ENCODE data around the gene SEMA4F.

SEMA4F gene

GRCh38 chr2:74632209-74632938 lies 21.7 kb upstream of the SEMA4F start:
- Histone ChIP-seq H3K27ac (ENCODE audit: low read length) (no peak overlapping the region), H3K9ac (ENCODE audit: low read length in 2 of 2) (no peak overlapping the region), H3K4me3 (ENCODE audit: low read length in 2 of 2) (no peak overlapping the region)

GRCh38 chr2:74632939-74633312 lies 21.1 kb upstream of the SEMA4F start:
- Histone ChIP-seq H3K9ac (ENCODE audit: low read length in 2 of 2) (no peak overlapping the region), H3K9me3 (ENCODE audit: control insufficient read depth in 2 of 2, low read length in 2 of 2) (no peaks in the 10 kb centered on the region), H3K4me1 (ENCODE audit: control insufficient read depth, insufficient read depth, low read length) (no peaks in the 10 kb centered on the region), H3K36me3 (ENCODE audit: control insufficient read depth in 2 of 2, insufficient read depth in 2 of 2, low read length in 2 of 2) (no peaks in the 10 kb centered on the region), H3K4me3 (ENCODE audit: low read length in 2 of 2) (no peak overlapping the region), H3K27ac (ENCODE audit: low read length) (no peak overlapping the region), H3K27me3 (ENCODE audit: control insufficient read depth in 1 of 2, insufficient read depth in 2 of 2, low read length in 2 of 2) (no peaks in the 10 kb centered on the region)

More at GRCh38 chr2:74632209-74632938, 21.7 kb upstream of the SEMA4F start:
- Histone ChIP-seq H3K27me3 (ENCODE audit: control insufficient read depth in 1 of 2, insufficient read depth in 2 of 2, low read length in 2 of 2) (no peaks in the 10 kb centered on the region), H3K36me3 (ENCODE audit: control insufficient read depth in 2 of 2, insufficient read depth in 2 of 2, low read length in 2 of 2) (no peaks in the 10 kb centered on the region), H3K9me3 (ENCODE audit: control insufficient read depth in 2 of 2, low read length in 2 of 2) (no peaks in the 10 kb centered on the region), H3K4me1 (ENCODE audit: control insufficient read depth, insufficient read depth, low read length) (no peaks in the 10 kb centered on the region)

GRCh38 chr2:74639550-74639949 lies 14.5 kb upstream of the SEMA4F start:
- H3K36me3 ChIP-seq (ENCODE audit: control insufficient read depth in 2 of 2, insufficient read depth in 2 of 2, low read length in 2 of 2) = no peaks in the 10 kb centered on the region
- H3K4me3 ChIP-seq (ENCODE audit: low read length in 2 of 2) = no peak overlapping the region
- no peak overlapping the region for H3K27ac ChIP-seq (ENCODE audit: low read length)
- H3K9ac ChIP-seq (ENCODE audit: low read length in 2 of 2) = no peak overlapping the region
- H3K27me3 ChIP-seq (ENCODE audit: control insufficient read depth in 1 of 2, insufficient read depth in 2 of 2, low read length in 2 of 2) = no peaks in the 10 kb centered on the region
- no peaks in the 10 kb centered on the region for H3K4me1 ChIP-seq (ENCODE audit: control insufficient read depth, insufficient read depth, low read length)
- H3K9me3 ChIP-seq (ENCODE audit: control insufficient read depth in 2 of 2, low read length in 2 of 2) = no peaks in the 10 kb centered on the region

- no peak overlapping the region for H3K9ac ChIP-seq (ENCODE audit: low read length in 2 of 2)
- no peak overlapping the region for H3K4me3 ChIP-seq (ENCODE audit: low read length in 2 of 2)
- H3K9me3 ChIP-seq (ENCODE audit: control insufficient read depth in 2 of 2, low read length in 2 of 2) = no peaks in the 10 kb centered on the region
- H3K27ac ChIP-seq (ENCODE audit: low read length) = no peak overlapping the region
- no peaks in the 10 kb centered on the region for H3K4me1 ChIP-seq (ENCODE audit: control insufficient read depth, insufficient read depth, low read length)
- no peaks in the 10 kb centered on the region for H3K36me3 ChIP-seq (ENCODE audit: control insufficient read depth in 2 of 2, insufficient read depth in 2 of 2, low read length in 2 of 2)
- peaks cover 11 to 16% of the 10 kb centered on the region in 2 donors for H3K27me3 ChIP-seq (ENCODE audit: control insufficient read depth in 1 of 2, insufficient read depth in 2 of 2, low read length in 2 of 2)
These were observed 8.7 kb upstream of the SEMA4F start for GRCh38 chr2:74645344-74645743.

- Histone ChIP-seq H3K27ac (ENCODE audit: low read length) (no peak overlapping the region), H3K9me3 (ENCODE audit: control insufficient read depth in 2 of 2, low read length in 2 of 2) (no peaks in the 10 kb centered on the region), H3K36me3 (ENCODE audit: control insufficient read depth in 2 of 2, insufficient read depth in 2 of 2, low read length in 2 of 2) (no peaks in the 10 kb centered on the region), H3K4me3 (ENCODE audit: low read length in 2 of 2) (no peak overlapping the region), H3K9ac (ENCODE audit: low read length in 2 of 2) (no peak overlapping the region), H3K4me1 (ENCODE audit: control insufficient read depth, insufficient read depth, low read length) (no peaks in the 10 kb centered on the region), H3K27me3 (ENCODE audit: control insufficient read depth in 1 of 2, insufficient read depth in 2 of 2, low read length in 2 of 2) (peaks cover 11 to 16% of the 10 kb centered on the region in 2 donors)
These were observed 7.8 kb upstream of the SEMA4F start for GRCh38 chr2:74646201-74646600.

- Histone ChIP-seq H3K9me3 (ENCODE audit: control insufficient read depth in 2 of 2, low read length in 2 of 2) (no peaks in the 10 kb centered on the region), H3K36me3 (ENCODE audit: control insufficient read depth in 2 of 2, insufficient read depth in 2 of 2, low read length in 2 of 2) (no peaks in the 10 kb centered on the region), H3K9ac (ENCODE audit: low read length in 2 of 2) (no peak overlapping the region), H3K27ac (ENCODE audit: low read length) (no peak overlapping the region), H3K27me3 (ENCODE audit: control insufficient read depth in 1 of 2, insufficient read depth in 2 of 2, low read length in 2 of 2) (peaks cover 11 to 16% of the 10 kb centered on the region in 2 donors), H3K4me3 (ENCODE audit: low read length in 2 of 2) (no peak overlapping the region), H3K4me1 (ENCODE audit: control insufficient read depth, insufficient read depth, low read length) (no peaks in the 10 kb centered on the region)
These were observed 7.1 kb upstream of the SEMA4F start for GRCh38 chr2:74646834-74647482.

GRCh38 chr2:74648009-74648443 lies 6.0 kb upstream of the SEMA4F start, which contains the start of gene M1AP:
M1AP (minus strand) TSS chr2:74648330; CDS start chr2:74640275, 8,055 bp downstream.
- H3K27me3 ChIP-seq (ENCODE audit: control insufficient read depth in 1 of 2, insufficient read depth in 2 of 2, low read length in 2 of 2) = peaks cover 11 to 16% of the 10 kb centered on the region in 2 donors
- no peak within 1 kb of the TSS for H3K4me3 ChIP-seq (ENCODE audit: low read length in 2 of 2)
- no peak within 1 kb of the TSS for H3K27ac ChIP-seq (ENCODE audit: low read length)
- H3K36me3 ChIP-seq (ENCODE audit: control insufficient read depth in 2 of 2, insufficient read depth in 2 of 2, low read length in 2 of 2) = no peaks in the 10 kb centered on the region
- H3K9me3 ChIP-seq (ENCODE audit: control insufficient read depth in 2 of 2, low read length in 2 of 2) = no peaks in the 10 kb centered on the region
- H3K9ac ChIP-seq (ENCODE audit: low read length in 2 of 2) = no peak within 1 kb of the TSS
- H3K4me1 ChIP-seq (ENCODE audit: control insufficient read depth, insufficient read depth, low read length) = no peaks in the 10 kb centered on the region

- peaks cover 0 to 11% of the 10 kb centered on the region in 2 donors for H3K36me3 ChIP-seq (ENCODE audit: control insufficient read depth in 2 of 2, insufficient read depth in 2 of 2, low read length in 2 of 2)
- peak overlapping the region; percentile 71 to 81 for H3K4me3 ChIP-seq (ENCODE audit: low read length in 2 of 2)
- H3K27me3 ChIP-seq (ENCODE audit: control insufficient read depth in 1 of 2, insufficient read depth in 2 of 2, low read length in 2 of 2) = peaks cover 2 to 3% of the 10 kb centered on the region in 2 donors
- no peak overlapping the region for H3K27ac ChIP-seq (ENCODE audit: low read length)
- peak overlapping the region; percentile 42 to 50 for H3K9ac ChIP-seq (ENCODE audit: low read length in 2 of 2)
- H3K4me1 ChIP-seq (ENCODE audit: control insufficient read depth, insufficient read depth, low read length) = peaks cover 11% of the 10 kb centered on the region
- H3K9me3 ChIP-seq (ENCODE audit: control insufficient read depth in 2 of 2, low read length in 2 of 2) = no peaks in the 10 kb centered on the region
These were observed 460 bp upstream of the SEMA4F start for GRCh38 chr2:74653589-74653984.

- peaks cover 14 to 18% of the 10 kb centered on the region in 2 donors for H3K36me3 ChIP-seq (ENCODE audit: control insufficient read depth in 2 of 2, insufficient read depth in 2 of 2, low read length in 2 of 2)
- no peaks in the 10 kb centered on the region for H3K27me3 ChIP-seq (ENCODE audit: control insufficient read depth in 1 of 2, insufficient read depth in 2 of 2, low read length in 2 of 2)
- no peak overlapping the region for H3K27ac ChIP-seq (ENCODE audit: low read length)
- peaks cover 11% of the 10 kb centered on the region for H3K4me1 ChIP-seq (ENCODE audit: control insufficient read depth, insufficient read depth, low read length)
- no peak overlapping the region for H3K4me3 ChIP-seq (ENCODE audit: low read length in 2 of 2)
- no peak overlapping the region for H3K9ac ChIP-seq (ENCODE audit: low read length in 2 of 2)
- no peaks in the 10 kb centered on the region for H3K9me3 ChIP-seq (ENCODE audit: control insufficient read depth in 2 of 2, low read length in 2 of 2)
These were observed 1.5 kb downstream of the SEMA4F start for GRCh38 chr2:74655579-74655978.

- peaks cover 10% of the 10 kb centered on the region for H3K4me1 ChIP-seq (ENCODE audit: control insufficient read depth, insufficient read depth, low read length)
- no peak overlapping the region for H3K9ac ChIP-seq (ENCODE audit: low read length in 2 of 2)
- H3K27me3 ChIP-seq (ENCODE audit: control insufficient read depth in 1 of 2, insufficient read depth in 2 of 2, low read length in 2 of 2) = no peaks in the 10 kb centered on the region
- no peaks in the 10 kb centered on the region for H3K9me3 ChIP-seq (ENCODE audit: control insufficient read depth in 2 of 2, low read length in 2 of 2)
- H3K27ac ChIP-seq (ENCODE audit: low read length) = no peak overlapping the region
- no peak overlapping the region for H3K4me3 ChIP-seq (ENCODE audit: low read length in 2 of 2)
- peaks cover 14 to 27% of the 10 kb centered on the region in 2 donors for H3K36me3 ChIP-seq (ENCODE audit: control insufficient read depth in 2 of 2, insufficient read depth in 2 of 2, low read length in 2 of 2)
These were observed 4.5 kb downstream of the SEMA4F start for GRCh38 chr2:74658516-74658915.

- Histone ChIP-seq H3K27me3 (ENCODE audit: control insufficient read depth in 1 of 2, insufficient read depth in 2 of 2, low read length in 2 of 2) (no peaks in the 10 kb centered on the region), H3K4me3 (ENCODE audit: low read length in 2 of 2) (no peak overlapping the region), H3K27ac (ENCODE audit: low read length) (no peak overlapping the region), H3K9me3 (ENCODE audit: control insufficient read depth in 2 of 2, low read length in 2 of 2) (no peaks in the 10 kb centered on the region), H3K9ac (ENCODE audit: low read length in 2 of 2) (no peak overlapping the region), H3K4me1 (ENCODE audit: control insufficient read depth, insufficient read depth, low read length) (peaks cover 4% of the 10 kb centered on the region), H3K36me3 (ENCODE audit: control insufficient read depth in 2 of 2, insufficient read depth in 2 of 2, low read length in 2 of 2) (peaks cover 14 to 29% of the 10 kb centered on the region in 2 donors)
These were observed 5.4 kb downstream of the SEMA4F start for GRCh38 chr2:74659462-74659861.
